ENCODE measurements around the gene HLF. TPM values are rescaled to one million over a fixed set of nuclear protein-coding genes. Genes with fewer than 3 reads are reported as not detected.

HLF gene
- total RNA-seq, 1 experiment from 2014 or later: 0.13 TPM

DNA sequence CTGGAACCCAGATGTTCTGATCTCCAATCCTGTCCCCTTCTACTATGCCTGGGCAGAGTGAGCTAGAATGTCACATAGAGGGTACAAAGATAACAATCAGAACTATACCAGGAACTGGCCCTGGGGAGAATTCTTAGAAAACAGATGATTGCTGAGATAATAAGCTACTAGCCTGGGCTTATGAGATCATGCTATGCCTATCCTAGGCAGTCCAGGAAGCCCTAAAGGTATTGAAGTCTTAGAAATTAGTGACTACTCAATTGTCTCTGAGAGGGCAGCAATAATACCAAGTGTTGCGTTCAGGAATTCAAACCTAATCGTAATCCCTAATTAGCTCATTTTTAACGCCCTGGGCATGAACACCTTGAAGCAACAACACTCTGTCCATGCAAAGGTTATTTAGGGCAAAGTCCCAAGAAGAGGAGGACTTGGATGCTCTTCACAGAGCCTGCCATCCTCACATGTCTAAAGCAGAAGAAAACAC, 79.8 kb downstream of the HLF start:
- no TSS peak for BruUV-seq (replicated peaks)
- H3K9me3 ChIP-seq (ENCODE audit: control insufficient read depth, insufficient read depth, low read depth, low read length): no peaks in the 10 kb centered on the region
- no peak for DNase-seq (ENCODE audit: low read depth, low spot score)
- in situ Hi-C loops (cut with HindIII; ENCODE audit: low pct_unique_long_range_greater_than_20kb, low sequenced_read_pairs) (no loop called here), intact Hi-C loops (cut with micrococcal nuclease; ENCODE audit: unreplicated experiment) (no loop called here)
- no peaks in the 10 kb centered on the region for H3K4me1 ChIP-seq (ENCODE audit: control insufficient read depth, insufficient read depth, low read length)
- TF ChIP-seq TCF7L2 (IDR thresholded peaks at IDR 0.05; ENCODE audit: low read depth, low read length): no peak
- TF ChIP-seq, protein P1, sequence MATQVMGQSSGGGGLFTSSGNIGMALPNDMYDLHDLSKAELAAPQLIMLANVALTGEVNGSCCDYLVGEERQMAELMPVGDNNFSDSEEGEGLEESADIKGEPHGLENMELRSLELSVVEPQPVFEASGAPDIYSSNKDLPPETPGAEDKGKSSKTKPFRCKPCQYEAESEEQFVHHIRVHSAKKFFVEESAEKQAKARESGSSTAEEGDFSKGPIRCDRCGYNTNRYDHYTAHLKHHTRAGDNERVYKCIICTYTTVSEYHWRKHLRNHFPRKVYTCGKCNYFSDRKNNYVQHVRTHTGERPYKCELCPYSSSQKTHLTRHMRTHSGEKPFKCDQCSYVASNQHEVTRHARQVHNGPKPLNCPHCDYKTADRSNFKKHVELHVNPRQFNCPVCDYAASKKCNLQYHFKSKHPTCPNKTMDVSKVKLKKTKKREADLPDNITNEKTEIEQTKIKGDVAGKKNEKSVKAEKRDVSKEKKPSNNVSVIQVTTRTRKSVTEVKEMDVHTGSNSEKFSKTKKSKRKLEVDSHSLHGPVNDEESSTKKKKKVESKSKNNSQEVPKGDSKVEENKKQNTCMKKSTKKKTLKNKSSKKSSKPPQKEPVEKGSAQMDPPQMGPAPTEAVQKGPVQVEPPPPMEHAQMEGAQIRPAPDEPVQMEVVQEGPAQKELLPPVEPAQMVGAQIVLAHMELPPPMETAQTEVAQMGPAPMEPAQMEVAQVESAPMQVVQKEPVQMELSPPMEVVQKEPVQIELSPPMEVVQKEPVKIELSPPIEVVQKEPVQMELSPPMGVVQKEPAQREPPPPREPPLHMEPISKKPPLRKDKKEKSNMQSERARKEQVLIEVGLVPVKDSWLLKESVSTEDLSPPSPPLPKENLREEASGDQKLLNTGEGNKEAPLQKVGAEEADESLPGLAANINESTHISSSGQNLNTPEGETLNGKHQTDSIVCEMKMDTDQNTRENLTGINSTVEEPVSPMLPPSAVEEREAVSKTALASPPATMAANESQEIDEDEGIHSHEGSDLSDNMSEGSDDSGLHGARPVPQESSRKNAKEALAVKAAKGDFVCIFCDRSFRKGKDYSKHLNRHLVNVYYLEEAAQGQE (IDR thresholded peaks at IDR 0.05; ENCODE audit: insufficient read depth in 1 of 2, low read depth in 2 of 2, low read length in 1 of 2): no peak
- TF ChIP-seq, protein P2, sequence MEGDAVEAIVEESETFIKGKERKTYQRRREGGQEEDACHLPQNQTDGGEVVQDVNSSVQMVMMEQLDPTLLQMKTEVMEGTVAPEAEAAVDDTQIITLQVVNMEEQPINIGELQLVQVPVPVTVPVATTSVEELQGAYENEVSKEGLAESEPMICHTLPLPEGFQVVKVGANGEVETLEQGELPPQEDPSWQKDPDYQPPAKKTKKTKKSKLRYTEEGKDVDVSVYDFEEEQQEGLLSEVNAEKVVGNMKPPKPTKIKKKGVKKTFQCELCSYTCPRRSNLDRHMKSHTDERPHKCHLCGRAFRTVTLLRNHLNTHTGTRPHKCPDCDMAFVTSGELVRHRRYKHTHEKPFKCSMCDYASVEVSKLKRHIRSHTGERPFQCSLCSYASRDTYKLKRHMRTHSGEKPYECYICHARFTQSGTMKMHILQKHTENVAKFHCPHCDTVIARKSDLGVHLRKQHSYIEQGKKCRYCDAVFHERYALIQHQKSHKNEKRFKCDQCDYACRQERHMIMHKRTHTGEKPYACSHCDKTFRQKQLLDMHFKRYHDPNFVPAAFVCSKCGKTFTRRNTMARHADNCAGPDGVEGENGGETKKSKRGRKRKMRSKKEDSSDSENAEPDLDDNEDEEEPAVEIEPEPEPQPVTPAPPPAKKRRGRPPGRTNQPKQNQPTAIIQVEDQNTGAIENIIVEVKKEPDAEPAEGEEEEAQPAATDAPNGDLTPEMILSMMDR (IDR thresholded peaks at IDR 0.05): no peak
- TF ChIP-seq POLR2AphosphoS5 (IDR thresholded peaks at IDR 0.05; ENCODE audit: low read depth, low read length): no peak
- no peak for TF ChIP-seq SIN3A (IDR thresholded peaks at IDR 0.05; ENCODE audit: borderline replicate concordance, insufficient read depth, low read depth, low read length)
- peaks cover 6% of the 10 kb centered on the region; the same call in 1 of the 2 replicates for H3K27me3 ChIP-seq (ENCODE audit: control insufficient read depth, insufficient read depth, low read length)
- ATAC-seq: no peak
- no peak overlapping the region for H3K4me3 ChIP-seq (ENCODE audit: low read depth in 2 of 2, low read length in 2 of 2)
- CTCF ChIA-PET: no interaction called here
- H3K27ac ChIP-seq (ENCODE audit: low read length): no peak overlapping the region
- no peaks in the 10 kb centered on the region for H3K36me3 ChIP-seq (ENCODE audit: control insufficient read depth, insufficient read depth, low read length)
- POLR2A ChIA-PET: no interaction called here

DNA sequence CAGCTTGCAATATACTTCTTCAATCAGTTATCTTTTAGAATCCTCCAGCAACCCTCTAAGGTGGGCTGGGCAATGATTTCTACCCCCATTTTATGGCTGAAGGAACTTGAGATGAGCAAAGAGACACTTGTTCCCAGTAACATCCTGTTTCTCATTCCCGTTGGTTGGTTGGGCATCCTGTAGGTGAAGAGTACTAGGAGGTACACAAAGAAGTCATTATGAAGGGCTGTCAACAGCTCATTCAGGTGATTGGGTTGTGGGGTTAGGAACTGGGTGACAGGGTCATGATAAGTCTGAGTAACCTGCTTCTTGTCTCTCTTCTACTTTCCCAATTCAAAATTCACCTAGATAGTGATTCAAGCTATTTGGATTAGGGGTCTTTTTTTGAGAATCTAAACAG, 80.4 kb downstream of the HLF start:
- no peaks in the 10 kb centered on the region for H3K36me3 ChIP-seq (ENCODE audit: control insufficient read depth, insufficient read depth, low read length)
- DNase-seq (ENCODE audit: low read depth, low spot score) (no peak), ATAC-seq (no peak)
- ChIA-PET POLR2A (no interaction called here), CTCF (no interaction called here)
- no peak for TF ChIP-seq TCF7L2 (IDR thresholded peaks at IDR 0.05; ENCODE audit: low read depth, low read length)
- TF ChIP-seq, protein P1 (IDR thresholded peaks at IDR 0.05; ENCODE audit: insufficient read depth in 1 of 2, low read depth in 2 of 2, low read length in 1 of 2): no peak
- no peak for TF ChIP-seq POLR2AphosphoS5 (IDR thresholded peaks at IDR 0.05; ENCODE audit: low read depth, low read length)
- TF ChIP-seq, protein P2 (IDR thresholded peaks at IDR 0.05): no peak
- no peak for TF ChIP-seq SIN3A (IDR thresholded peaks at IDR 0.05; ENCODE audit: borderline replicate concordance, insufficient read depth, low read depth, low read length)
- H3K4me1 ChIP-seq (ENCODE audit: control insufficient read depth, insufficient read depth, low read length): no peaks in the 10 kb centered on the region
- in situ Hi-C loops (cut with HindIII; ENCODE audit: low pct_unique_long_range_greater_than_20kb, low sequenced_read_pairs): no loop called here
- H3K27me3 ChIP-seq (ENCODE audit: control insufficient read depth, insufficient read depth, low read length): peaks cover 4% of the 10 kb centered on the region; the same call in 1 of the 2 replicates
- H3K4me3 ChIP-seq (ENCODE audit: low read depth in 2 of 2, low read length in 2 of 2): no peak overlapping the region
- H3K9me3 ChIP-seq (ENCODE audit: control insufficient read depth, insufficient read depth, low read depth, low read length): no peaks in the 10 kb centered on the region
- intact Hi-C loops (cut with micrococcal nuclease; ENCODE audit: unreplicated experiment): no loop called here
- H3K27ac ChIP-seq (ENCODE audit: low read length): no peak overlapping the region
- no TSS peak for BruUV-seq (replicated peaks)

All from Panc1 (cell line).